Nephron progenitor cell (in vitro differentiated cells): ENCODE results near the gene GRM5.
"Not testable (repeated sequence)": the region's sequence is repeated elsewhere in the genome, so short reads cannot be mapped to it uniquely, and the experiment has no call there.

ENCODE experiments used
- DNase-seq: peaks from one replicate; pipeline ENCODE4 v3.0.0; 2021
- H3K27ac Mint-ChIP-seq: 2 replicates; pipeline ENCODE4 v1.8.0; 2021; ENCODE audit warnings: mild to moderate bottlenecking, moderate library complexity, mixed read lengths
- H3K27me3 Mint-ChIP-seq: 2 replicates; pipeline ENCODE4 v1.8.0; 2021; ENCODE audit warnings: mild to moderate bottlenecking, low read depth, mixed read lengths; ENCODE audit not compliant: poor library complexity
- H3K36me3 Mint-ChIP-seq: 2 replicates; pipeline ENCODE4 v1.8.0; 2021; ENCODE audit warnings: low read depth, mixed read lengths
- H3K4me1 Mint-ChIP-seq: 2 replicates; pipeline ENCODE4 v1.8.0; 2021; ENCODE audit warnings: mixed read lengths
- H3K4me3 Mint-ChIP-seq: 2 replicates; pipeline ENCODE4 v1.8.0; 2021; ENCODE audit warnings: mild to moderate bottlenecking, moderate library complexity, mixed read lengths
- H3K9me3 Mint-ChIP-seq: 2 replicates; pipeline ENCODE4 v1.8.0; 2021; ENCODE audit warnings: mild to moderate bottlenecking, moderate library complexity, mixed read lengths
- CTCF ChIP-seq: fragments of 200-600 bp; sonication (generic); IDR thresholded peaks from 2 replicates; pipeline ENCODE4 v1.5.0; 2021; ENCODE audit warnings: antibody characterized with exemption

Gene GRM5

GRCh38 chr11:89065651-89066201, at the start of gene GRM5:
Gene GRM5, minus strand, starts transcription at chr11:89065982. Its CDS starts 18,110 bp downstream, at chr11:89047872.
- Mint-ChIP-seq H3K27me3 (peaks cover 88% of the 10 kb centered on the region), H3K4me3 (peak within 1 kb of the TSS; percentile 74), H3K4me1 (peaks cover 11% of the 10 kb centered on the region)
- H3K27ac Mint-ChIP-seq, H3K9me3 Mint-ChIP-seq, H3K36me3 Mint-ChIP-seq: not testable (repeated sequence)
- DNase-seq = peak; percentile 46

- peak; percentile 71 for TF ChIP-seq CTCF
- H3K9me3 Mint-ChIP-seq, H3K27ac Mint-ChIP-seq, H3K4me1 Mint-ChIP-seq, H3K4me3 Mint-ChIP-seq, H3K36me3 Mint-ChIP-seq, H3K27me3 Mint-ChIP-seq: not testable (repeated sequence)
- peak; percentile 5 for DNase-seq
Observed at GRCh38 chr11:89097956-89098355, 32.2 kb upstream of the GRM5 start.

GRCh38 chr11:89093806-89094205, 28.0 kb upstream of the GRM5 start:
- not testable (repeated sequence) for H3K27me3 Mint-ChIP-seq, H3K4me3 Mint-ChIP-seq, DNase-seq, H3K4me1 Mint-ChIP-seq, H3K27ac Mint-ChIP-seq, H3K36me3 Mint-ChIP-seq
- peaks cover 16% of the 10 kb centered on the region for H3K9me3 Mint-ChIP-seq

GRCh38 chr11:89084951-89085350, 19.2 kb upstream of the GRM5 start:
- H3K36me3 Mint-ChIP-seq, DNase-seq, H3K4me1 Mint-ChIP-seq, H3K27ac Mint-ChIP-seq, H3K27me3 Mint-ChIP-seq, H3K4me3 Mint-ChIP-seq: not testable (repeated sequence)
- H3K9me3 Mint-ChIP-seq = peaks cover 15% of the 10 kb centered on the region

GRCh38 chr11:89070911-89071310, 5.1 kb upstream of the GRM5 start:
- not testable (repeated sequence) for H3K9me3 Mint-ChIP-seq

GRCh38 chr11:89067264-89067663, 1.5 kb upstream of the GRM5 start:
- Mint-ChIP-seq H3K27ac (no peak overlapping the region), H3K36me3 (no peaks in the 10 kb centered on the region), H3K9me3 (no peaks in the 10 kb centered on the region), H3K4me3 (no peak overlapping the region), H3K4me1 (peaks cover 11% of the 10 kb centered on the region), H3K27me3 (peaks cover 74% of the 10 kb centered on the region)
- no peak for DNase-seq
- no peak for TF ChIP-seq CTCF

More at GRCh38 chr11:89070911-89071310, 5.1 kb upstream of the GRM5 start:
- H3K4me1 Mint-ChIP-seq, H3K27ac Mint-ChIP-seq, H3K36me3 Mint-ChIP-seq, DNase-seq, H3K4me3 Mint-ChIP-seq: not testable (repeated sequence)
- H3K27me3 Mint-ChIP-seq = peaks cover 38% of the 10 kb centered on the region

GRCh38 chr11:89065066-89065465, 716 bp downstream of the GRM5 start:
- H3K4me1 Mint-ChIP-seq = peaks cover 11% of the 10 kb centered on the region

GRCh38 chr11:89063481-89063951, 2.3 kb downstream of the GRM5 start:
- H3K36me3 Mint-ChIP-seq, H3K4me3 Mint-ChIP-seq, DNase-seq, H3K9me3 Mint-ChIP-seq, H3K27ac Mint-ChIP-seq: not testable (repeated sequence)
- Mint-ChIP-seq H3K4me1 (peaks cover 11% of the 10 kb centered on the region), H3K27me3 (peaks cover 80% of the 10 kb centered on the region)

More at GRCh38 chr11:89065066-89065465, 716 bp downstream of the GRM5 start:
- TF ChIP-seq CTCF = no peak
- DNase-seq = no peak
- no peak overlapping the region for H3K27ac Mint-ChIP-seq
- H3K27me3 Mint-ChIP-seq = peaks cover 87% of the 10 kb centered on the region
- H3K36me3 Mint-ChIP-seq = no peaks in the 10 kb centered on the region
- H3K4me3 Mint-ChIP-seq = no peak overlapping the region
- no peaks in the 10 kb centered on the region for H3K9me3 Mint-ChIP-seq

GRCh38 chr11:89062771-89063298, 2.9 kb downstream of the GRM5 start:
- H3K4me1 Mint-ChIP-seq = peaks cover 11% of the 10 kb centered on the region
- peak; percentile 42 for DNase-seq
- H3K4me3 Mint-ChIP-seq, H3K36me3 Mint-ChIP-seq, H3K27ac Mint-ChIP-seq, H3K9me3 Mint-ChIP-seq: not testable (repeated sequence)
- H3K27me3 Mint-ChIP-seq = peaks cover 74% of the 10 kb centered on the region

GRCh38 chr11:89061839-89062238, 3.9 kb downstream of the GRM5 start:
- peaks cover 64% of the 10 kb centered on the region for H3K27me3 Mint-ChIP-seq
- not testable (repeated sequence) for H3K4me3 Mint-ChIP-seq
- peak; percentile 16 for DNase-seq

GRCh38 chr11:89057406-89057805, 8.4 kb downstream of the GRM5 start:
- not testable (repeated sequence) for H3K4me1 Mint-ChIP-seq, H3K4me3 Mint-ChIP-seq, H3K27ac Mint-ChIP-seq, H3K9me3 Mint-ChIP-seq, DNase-seq, H3K36me3 Mint-ChIP-seq
- H3K27me3 Mint-ChIP-seq = peaks cover 20% of the 10 kb centered on the region

More at GRCh38 chr11:89061839-89062238, 3.9 kb downstream of the GRM5 start:
- H3K4me1 Mint-ChIP-seq = peaks cover 11% of the 10 kb centered on the region
- not testable (repeated sequence) for H3K27ac Mint-ChIP-seq, H3K9me3 Mint-ChIP-seq, H3K36me3 Mint-ChIP-seq
